Activated CD4-positive, CD25-positive, alpha-beta regulatory T cell treated with anti-CD3 and anti-CD28 coated beads, Interleukin-2, amount 50 U/mL, for 16 hours (primary cell): ENCODE measurements around the gene PA2G4.
"Not testable (repeated sequence)": the region's sequence is repeated elsewhere in the genome, so short reads cannot be mapped to it uniquely, and the experiment has no call there.

Source experiments
- DNase-seq: peaks from one replicate; pipeline ENCODE4 v3.0.0-alpha.2; 2020; ENCODE audit warnings: low read depth, low spot score

PA2G4 gene

DNA sequence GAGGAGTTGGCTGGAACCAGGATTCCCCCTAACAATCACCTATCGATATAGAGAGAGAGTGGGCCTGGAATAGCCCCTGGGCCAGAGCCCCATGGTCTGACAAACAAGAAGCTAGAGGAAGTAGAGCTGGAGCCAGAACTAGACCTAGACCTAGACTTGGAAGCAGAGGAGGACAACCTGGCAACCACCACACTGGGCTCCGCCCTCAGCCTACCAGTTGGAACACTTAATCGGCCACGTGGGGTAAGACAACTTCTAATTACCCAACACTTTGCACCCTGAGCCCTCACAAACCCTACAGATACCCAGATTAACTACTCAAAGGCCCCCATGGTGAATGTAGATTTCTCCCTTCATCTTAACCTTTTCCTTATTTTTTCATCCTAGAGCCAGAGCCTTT lies 4.6 kb upstream of the PA2G4 start:
- no peak for DNase-seq

- DNase-seq = no peak
These were observed 3.3 kb upstream of the PA2G4 start for GRCh38 chr12:56101045-56101444.

- DNase-seq = no peak
These were observed 1.7 kb upstream of the PA2G4 start for GRCh38 chr12:56102683-56103065.

DNA sequence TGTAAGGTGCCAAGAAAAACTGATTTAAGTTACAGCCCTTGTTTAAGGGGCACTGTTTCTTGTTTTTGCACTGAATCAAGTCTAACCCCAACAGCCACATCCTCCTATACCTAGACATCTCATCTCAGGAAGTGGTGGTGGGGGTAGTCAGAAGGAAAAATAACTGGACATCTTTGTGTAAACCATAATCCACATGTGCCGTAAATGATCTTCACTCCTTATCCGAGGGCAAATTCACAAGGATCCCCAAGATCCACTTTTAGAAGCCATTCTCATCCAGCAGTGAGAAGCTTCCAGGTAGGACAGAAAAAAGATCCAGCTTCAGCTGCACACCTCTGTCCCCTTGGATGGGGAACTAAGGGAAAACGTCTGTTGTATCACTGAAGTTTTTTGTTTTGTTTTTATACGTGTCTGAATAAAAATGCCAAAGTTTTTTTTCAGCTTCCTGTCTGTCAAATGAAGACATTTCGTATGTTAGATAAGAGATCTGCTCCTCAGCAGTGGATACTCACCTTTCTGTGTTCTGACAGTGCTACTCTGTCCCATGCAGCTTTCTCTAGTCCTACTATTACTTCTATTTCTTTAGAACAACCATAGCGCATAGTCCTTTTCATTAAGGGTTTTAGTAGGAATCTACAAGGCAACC lies 1.2 kb upstream of the PA2G4 start:
- no peak for DNase-seq

DNA sequence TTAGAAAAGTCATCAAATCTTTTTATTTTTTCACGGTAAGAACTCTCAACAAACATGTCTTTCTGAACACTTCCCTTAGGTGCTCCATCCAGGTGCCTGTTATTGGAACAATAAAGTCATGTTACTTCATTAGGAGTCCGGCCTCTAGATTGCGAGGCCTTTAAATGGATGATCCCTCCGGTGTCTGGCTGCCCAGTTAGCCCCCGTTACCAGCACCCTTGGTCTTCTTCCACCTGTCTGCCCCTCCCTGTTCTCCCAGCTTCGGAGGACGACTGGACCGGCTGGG lies 593 bp upstream of the PA2G4 start:
- no peak for DNase-seq

DNA sequence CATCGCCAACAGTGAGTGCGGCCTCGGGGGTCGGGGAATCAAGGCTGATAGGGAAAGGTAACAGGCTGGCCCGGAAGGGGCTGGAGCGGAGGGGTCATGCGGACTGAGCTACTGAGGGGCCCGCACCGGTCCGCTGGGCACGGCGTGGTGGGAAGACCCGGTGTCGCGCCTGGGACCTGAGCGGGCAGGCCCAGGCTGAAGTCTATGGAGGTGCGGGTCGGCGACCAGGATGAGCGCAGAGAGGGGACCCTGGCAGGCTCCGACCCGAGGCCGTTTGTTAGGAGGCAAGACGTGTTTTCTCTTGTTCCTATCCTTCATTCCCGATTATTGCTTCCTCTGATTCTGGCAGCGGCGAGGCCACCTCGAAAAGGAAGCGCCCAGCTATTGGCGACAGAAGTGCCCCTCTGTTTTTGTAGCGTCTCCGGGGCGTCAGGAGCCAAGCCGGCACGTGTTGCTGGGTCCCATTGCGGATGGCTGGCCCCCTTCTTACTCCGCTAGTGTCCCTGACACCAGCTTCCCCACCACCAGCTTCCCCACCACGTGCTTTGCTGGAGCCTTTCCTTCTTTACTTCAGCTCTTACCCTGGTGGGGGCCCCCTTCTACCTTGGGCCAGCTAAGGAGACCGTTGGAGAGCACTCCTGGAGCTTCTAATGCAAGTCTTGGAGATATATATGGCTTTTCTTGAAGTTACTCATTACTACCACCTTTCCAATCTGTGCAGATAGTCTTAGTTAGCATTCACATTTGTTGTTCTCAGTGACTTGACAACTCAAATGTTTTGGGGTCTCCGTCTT lies 653 bp downstream of the PA2G4 start:
- DNase-seq = no peak

DNA sequence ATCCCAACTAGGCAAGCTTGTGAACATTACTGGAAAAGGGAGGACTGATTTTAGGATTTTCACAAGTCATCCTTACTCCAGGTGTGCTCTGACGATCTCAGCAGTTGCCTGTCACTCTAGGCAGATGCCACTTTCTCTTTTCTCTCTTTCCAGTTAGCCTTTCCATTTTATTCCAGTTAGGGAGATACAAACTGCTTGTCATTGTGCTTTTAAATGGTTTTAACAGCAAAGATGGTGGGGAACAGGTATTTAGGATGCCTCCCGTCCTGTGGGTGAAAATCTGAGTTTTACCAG lies 1.2 kb downstream of the PA2G4 start:
- no peak for DNase-seq

DNA sequence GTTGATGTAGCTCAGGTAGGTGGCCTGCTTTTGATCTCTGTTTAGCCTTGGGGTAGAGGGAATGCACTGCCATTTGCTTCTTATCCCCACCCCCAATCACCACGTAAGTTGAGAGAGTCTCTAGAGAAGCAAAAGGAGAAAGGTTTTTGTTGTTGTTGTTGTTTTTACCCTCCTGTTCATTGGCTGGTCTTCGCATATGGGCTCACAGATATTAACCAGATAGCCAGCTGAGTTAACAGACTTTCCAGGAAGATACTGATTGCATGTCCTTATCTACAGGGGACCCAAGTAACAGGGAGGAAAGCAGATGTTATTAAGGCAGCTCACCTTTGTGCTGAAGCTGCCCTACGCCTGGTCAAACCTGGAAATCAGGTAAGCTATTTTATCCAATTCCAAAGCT lies 2.9 kb downstream of the PA2G4 start:
- DNase-seq = no peak

DNA sequence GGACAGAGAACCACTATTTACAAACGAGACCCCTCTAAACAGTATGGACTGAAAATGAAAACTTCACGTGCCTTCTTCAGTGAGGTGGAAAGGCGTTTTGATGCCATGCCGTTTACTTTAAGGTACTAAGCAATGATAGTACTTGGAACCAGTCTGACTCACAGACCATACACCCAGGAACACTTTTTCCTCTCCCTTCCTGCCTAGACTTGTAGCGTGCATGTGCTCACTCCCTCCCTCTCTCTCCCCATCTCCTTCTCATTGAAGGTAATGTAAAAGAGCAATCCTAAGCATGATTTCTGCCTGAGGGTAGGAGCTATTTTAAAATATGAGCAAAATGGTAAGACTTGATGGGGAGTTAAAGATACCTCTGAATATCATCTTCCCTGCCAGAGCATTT lies 6.2 kb downstream of the PA2G4 start:
- no peak for DNase-seq

GRCh38 chr12:56114084-56114483 lies 9.7 kb downstream of the PA2G4 start:
- no peak for DNase-seq

- no peak for DNase-seq
These were observed 11.0 kb downstream of the PA2G4 start for GRCh38 chr12:56115329-56115728.

DNA sequence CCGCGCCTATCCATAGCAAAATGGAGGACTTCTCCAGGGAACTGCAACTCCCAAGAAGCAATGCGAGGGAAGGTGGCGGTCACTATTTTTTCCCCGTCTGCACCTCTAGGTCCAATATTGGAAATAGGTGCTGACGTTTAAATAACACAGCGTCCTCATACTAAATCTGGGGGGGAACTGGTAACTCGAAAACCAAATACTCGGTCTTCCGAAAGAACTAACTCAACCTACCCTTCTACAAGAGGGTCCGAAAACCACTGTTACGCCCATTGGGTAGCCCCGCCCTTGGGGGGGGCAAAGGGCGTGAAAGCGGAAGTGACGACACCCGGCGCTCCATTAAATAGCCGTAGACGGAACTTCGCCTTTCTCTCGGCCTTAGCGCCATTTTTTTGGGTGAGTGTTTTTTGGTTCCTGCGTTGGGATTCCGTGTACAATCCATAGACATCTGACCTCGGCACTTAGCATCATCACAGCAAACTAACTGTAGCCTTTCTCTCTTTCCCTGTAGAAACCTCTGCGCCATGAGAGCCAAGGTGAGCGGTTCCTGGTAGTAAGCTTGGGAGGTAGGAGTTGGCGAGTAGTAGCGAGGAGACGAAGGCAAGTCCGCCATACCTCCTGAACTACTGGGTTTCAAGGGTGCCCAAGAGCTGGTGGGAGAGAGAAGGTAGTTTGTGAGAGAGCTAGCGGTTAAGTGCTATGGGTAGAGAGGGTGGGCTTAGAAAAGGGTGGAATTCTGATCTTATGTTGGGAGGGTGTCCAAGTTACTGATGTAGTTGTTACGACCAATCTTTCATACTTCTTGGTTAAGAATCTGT lies 12.1 kb downstream of the PA2G4 start, which contains the start of gene RPL41:
Gene RPL41 (plus strand): TSS at position 367 of the 815 bp plus-strand sequence.
- peak; percentile 91 for DNase-seq

GRCh38 chr12:56117082-56117706 lies 12.8 kb downstream of the PA2G4 start:
- not testable (repeated sequence) for DNase-seq

DNA sequence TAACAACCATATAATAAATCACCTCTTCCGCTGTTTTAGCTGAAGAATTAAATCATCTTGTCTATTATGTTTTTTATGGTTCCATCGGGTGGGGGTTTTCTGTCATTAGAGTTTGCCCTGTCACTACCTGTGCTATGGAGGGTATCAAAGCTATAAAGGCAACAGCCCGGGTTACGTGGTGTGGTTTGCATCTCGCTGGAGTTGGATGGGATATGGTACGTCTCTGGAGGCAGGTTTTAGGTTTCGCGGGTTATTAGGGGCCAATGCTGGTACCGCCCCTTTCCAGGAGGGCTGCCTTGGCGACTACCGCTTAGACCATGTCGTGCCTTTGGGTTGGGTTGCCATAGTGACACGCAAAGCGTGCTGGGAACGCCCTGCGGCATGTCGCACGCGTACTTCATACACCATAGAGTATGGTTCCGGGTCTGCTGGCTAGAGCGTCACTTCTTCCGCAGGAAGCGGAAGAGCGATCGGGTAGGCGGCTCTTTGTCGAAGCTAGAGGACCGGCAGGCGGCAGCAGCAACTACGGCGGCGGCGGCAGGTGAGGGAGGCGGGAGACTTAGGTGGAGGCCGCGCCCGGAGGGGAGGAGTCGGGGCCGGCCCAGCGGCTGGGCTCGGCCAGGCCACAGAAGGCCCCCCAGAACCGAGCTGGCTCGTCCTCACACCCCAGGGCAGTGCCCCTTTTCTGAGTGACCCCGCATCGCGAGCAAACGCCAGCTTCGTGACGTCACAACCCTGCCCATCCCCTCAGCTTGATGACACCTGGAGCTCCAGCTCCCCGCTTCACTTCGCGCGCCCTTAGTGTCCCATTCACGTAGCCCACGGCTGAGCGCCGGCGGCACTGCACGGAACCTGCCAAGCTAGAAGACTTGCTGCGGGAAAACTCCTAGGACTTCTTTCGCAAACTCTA lies 13.7 kb downstream of the PA2G4 start, which contains the start of gene ZC3H10:
Gene ZC3H10 (plus strand): TSS at position 489 of the 910 bp plus-strand sequence. CDS start 2,297 bp downstream, outside the sequence.
- peak; percentile 98 for DNase-seq

DNA sequence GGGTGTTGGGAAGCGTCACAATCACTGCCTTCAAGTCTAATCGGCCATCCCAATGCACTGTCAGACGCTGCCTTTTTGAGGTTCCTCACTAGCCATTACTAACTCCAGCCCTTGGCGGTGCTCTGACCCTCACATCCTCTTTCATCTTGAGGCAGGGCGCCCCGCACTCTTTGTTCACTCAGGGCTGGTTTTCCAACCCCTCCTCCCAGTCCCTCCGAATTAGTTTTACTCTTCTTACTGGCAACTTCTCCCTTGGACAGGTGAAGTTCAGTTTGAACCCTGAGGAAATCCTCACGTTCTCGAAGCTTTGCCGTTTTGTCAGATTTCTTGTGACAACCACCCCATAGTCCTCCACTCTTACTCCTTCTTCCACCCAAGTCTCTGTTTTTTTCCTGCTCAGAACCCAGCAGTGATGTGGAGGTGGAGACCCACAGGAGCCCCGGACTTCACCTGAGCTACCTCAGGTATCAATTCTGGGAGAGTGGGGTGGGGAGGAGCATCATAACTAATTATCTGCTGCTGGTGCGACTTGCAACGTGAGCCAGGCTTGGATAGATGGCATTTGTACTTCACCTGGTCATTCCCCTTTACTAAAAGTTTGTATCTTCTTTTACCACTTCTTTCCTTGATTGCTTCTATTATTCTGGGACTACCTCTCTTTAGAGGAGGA lies 14.5 kb downstream of the PA2G4 start:
- no peak for DNase-seq

- peak; percentile 31 for DNase-seq
These were observed 15.0 kb downstream of the PA2G4 start for GRCh38 chr12:56119361-56119796.

- no peak for DNase-seq
These were observed 15.9 kb downstream of the PA2G4 start for GRCh38 chr12:56120158-56120846.

DNA sequence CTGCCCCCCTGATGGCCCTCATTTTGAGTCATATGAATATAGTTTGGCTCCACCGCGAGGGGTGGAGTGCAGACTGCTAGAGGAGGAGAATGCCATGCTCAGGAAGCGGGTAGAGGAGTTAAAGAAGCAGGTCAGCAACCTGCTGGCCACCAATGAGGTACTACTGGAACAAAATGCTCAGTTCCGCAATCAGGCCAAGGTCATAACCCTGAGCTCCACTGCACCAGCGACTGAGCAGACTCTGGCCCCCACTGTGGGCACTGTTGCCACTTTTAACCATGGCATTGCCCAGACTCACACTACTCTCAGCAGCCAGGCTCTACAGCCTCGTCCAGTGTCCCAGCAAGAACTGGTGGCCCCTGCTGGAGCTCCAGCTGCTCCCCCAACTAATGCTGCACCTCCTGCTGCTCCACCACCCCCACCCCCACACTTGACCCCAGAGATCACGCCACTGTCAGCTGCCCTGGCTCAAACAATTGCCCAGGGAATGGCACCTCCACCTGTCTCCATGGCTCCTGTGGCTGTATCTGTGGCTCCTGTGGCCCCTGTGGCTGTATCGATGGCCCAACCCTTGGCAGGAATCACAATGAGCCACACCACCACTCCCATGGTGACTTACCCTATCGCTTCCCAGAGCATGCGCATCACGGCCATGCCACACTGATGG lies 17.0 kb downstream of the PA2G4 start:
- no peak for DNase-seq

GRCh38 chr12:56122637-56123036 lies 18.3 kb downstream of the PA2G4 start:
- DNase-seq = no peak
